ENCODE data around the gene DCX.

DNA sequence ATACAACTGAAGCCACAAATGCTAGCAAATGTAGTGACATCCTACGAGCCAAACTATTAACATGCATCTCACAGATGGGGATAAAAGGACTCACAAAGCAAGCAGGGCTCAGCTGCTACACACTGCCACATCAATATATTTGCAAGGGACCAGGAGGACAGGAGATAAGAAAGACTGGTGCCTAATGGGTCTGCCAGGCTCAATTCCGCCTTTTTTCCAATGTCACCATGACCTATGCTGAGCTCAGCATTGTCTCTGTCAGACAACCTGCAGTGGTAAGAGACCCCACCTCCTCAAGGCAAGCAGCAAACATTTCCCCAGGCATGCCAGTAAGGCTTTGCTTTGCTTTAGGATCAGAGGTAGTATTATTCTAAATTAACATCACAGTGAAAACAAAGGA, 435 bp downstream of the DCX start:
- TF ChIP-seq, protein P1, sequence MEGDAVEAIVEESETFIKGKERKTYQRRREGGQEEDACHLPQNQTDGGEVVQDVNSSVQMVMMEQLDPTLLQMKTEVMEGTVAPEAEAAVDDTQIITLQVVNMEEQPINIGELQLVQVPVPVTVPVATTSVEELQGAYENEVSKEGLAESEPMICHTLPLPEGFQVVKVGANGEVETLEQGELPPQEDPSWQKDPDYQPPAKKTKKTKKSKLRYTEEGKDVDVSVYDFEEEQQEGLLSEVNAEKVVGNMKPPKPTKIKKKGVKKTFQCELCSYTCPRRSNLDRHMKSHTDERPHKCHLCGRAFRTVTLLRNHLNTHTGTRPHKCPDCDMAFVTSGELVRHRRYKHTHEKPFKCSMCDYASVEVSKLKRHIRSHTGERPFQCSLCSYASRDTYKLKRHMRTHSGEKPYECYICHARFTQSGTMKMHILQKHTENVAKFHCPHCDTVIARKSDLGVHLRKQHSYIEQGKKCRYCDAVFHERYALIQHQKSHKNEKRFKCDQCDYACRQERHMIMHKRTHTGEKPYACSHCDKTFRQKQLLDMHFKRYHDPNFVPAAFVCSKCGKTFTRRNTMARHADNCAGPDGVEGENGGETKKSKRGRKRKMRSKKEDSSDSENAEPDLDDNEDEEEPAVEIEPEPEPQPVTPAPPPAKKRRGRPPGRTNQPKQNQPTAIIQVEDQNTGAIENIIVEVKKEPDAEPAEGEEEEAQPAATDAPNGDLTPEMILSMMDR (IDR thresholded peaks at IDR 0.05): no peak
- no peak for TF ChIP-seq POLR2A (IDR thresholded peaks at IDR 0.05)
